ENCODE measurements around the gene ITGB4. TPM values are rescaled to one million over a fixed set of nuclear protein-coding genes. Genes with fewer than 3 reads are reported as not detected.

ITGB4 gene
- total and polyA plus RNA-seq, 2 of the 13 experiments (the other 11 are each of a cell fraction or from before 2014, with no cell fraction given), result 6.9 to 14.5 TPM

- TF ChIP-seq, protein P1, sequence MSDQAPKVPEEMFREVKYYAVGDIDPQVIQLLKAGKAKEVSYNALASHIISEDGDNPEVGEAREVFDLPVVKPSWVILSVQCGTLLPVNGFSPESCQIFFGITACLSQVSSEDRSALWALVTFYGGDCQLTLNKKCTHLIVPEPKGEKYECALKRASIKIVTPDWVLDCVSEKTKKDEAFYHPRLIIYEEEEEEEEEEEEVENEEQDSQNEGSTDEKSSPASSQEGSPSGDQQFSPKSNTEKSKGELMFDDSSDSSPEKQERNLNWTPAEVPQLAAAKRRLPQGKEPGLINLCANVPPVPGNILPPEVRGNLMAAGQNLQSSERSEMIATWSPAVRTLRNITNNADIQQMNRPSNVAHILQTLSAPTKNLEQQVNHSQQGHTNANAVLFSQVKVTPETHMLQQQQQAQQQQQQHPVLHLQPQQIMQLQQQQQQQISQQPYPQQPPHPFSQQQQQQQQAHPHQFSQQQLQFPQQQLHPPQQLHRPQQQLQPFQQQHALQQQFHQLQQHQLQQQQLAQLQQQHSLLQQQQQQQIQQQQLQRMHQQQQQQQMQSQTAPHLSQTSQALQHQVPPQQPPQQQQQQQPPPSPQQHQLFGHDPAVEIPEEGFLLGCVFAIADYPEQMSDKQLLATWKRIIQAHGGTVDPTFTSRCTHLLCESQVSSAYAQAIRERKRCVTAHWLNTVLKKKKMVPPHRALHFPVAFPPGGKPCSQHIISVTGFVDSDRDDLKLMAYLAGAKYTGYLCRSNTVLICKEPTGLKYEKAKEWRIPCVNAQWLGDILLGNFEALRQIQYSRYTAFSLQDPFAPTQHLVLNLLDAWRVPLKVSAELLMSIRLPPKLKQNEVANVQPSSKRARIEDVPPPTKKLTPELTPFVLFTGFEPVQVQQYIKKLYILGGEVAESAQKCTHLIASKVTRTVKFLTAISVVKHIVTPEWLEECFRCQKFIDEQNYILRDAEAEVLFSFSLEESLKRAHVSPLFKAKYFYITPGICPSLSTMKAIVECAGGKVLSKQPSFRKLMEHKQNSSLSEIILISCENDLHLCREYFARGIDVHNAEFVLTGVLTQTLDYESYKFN (CRISPR knock-in tag; conservative IDR thresholded peaks at IDR 0.05), result peak; percentile 74
- TF ChIP-seq, protein P2, sequence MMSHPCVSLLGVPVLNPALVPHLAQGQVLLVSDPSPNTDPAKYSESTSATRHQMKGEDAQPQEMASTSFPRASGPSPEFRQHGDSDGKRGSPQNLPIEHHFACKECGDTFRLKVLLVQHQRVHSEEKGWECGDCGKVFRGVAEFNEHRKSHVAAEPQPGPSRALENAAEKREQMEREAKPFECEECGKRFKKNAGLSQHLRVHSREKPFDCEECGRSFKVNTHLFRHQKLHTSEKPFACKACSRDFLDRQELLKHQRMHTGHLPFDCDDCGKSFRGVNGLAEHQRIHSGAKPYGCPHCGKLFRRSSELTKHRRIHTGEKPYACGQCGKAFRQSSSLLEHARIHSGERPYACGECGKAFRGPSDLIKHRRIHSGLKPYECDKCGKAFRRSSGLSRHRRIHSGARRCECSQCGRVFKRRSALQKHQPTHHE (CRISPR knock-in tag; IDR thresholded peaks at IDR 0.05; ENCODE audit: borderline replicate concordance), result no peak
- TF ChIP-seq ZNF670 (CRISPR knock-in tag; IDR thresholded peaks at IDR 0.05; ENCODE audit: borderline replicate concordance), result 0 out of 2 replicates have a peak, but pooled peaks have one; percentile 65
- no peak for TF ChIP-seq FLYWCH1 (CRISPR knock-in tag; IDR thresholded peaks at IDR 0.05)
- no peak for TF ChIP-seq SNAPC4 (CRISPR knock-in tag; IDR thresholded peaks at IDR 0.05)
- TF ChIP-seq ZNF101 (CRISPR knock-in tag; IDR thresholded peaks at IDR 0.05; ENCODE audit: borderline replicate concordance, low read depth), result 0 out of 2 replicates have a peak, but pooled peaks have one; percentile 60
- TF ChIP-seq NR1H2 (CRISPR knock-in tag; IDR thresholded peaks at IDR 0.05; ENCODE audit: borderline replicate concordance, low read depth), result peak; percentile 94
- peak; percentile 60 for TF ChIP-seq MED1 (CRISPR knock-in tag; IDR thresholded peaks at IDR 0.05)
- TF ChIP-seq MEIS2 (CRISPR knock-in tag; IDR thresholded peaks at IDR 0.05), result no peak; the same call in 1 of the 2 replicates
- peak; percentile 97; the same call in 1 of the 2 replicates for TF ChIP-seq CENPT (CRISPR knock-in tag; IDR thresholded peaks at IDR 0.05; ENCODE audit: low read depth)
- TF ChIP-seq, protein P3, sequence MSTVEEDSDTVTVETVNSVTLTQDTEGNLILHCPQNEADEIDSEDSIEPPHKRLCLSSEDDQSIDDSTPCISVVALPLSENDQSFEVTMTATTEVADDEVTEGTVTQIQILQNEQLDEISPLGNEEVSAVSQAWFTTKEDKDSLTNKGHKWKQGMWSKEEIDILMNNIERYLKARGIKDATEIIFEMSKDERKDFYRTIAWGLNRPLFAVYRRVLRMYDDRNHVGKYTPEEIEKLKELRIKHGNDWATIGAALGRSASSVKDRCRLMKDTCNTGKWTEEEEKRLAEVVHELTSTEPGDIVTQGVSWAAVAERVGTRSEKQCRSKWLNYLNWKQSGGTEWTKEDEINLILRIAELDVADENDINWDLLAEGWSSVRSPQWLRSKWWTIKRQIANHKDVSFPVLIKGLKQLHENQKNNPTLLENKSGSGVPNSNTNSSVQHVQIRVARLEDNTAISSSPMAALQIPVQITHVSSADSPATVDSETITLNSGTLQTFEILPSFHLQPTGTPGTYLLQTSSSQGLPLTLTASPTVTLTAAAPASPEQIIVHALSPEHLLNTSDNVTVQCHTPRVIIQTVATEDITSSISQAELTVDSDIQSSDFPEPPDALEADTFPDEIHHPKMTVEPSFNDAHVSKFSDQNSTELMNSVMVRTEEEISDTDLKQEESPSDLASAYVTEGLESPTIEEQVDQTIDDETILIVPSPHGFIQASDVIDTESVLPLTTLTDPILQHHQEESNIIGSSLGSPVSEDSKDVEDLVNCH (CRISPR knock-in tag; IDR thresholded peaks at IDR 0.05), result 0 out of 2 replicates have a peak, but pooled peaks have one; percentile 47
- TF ChIP-seq, protein P4, sequence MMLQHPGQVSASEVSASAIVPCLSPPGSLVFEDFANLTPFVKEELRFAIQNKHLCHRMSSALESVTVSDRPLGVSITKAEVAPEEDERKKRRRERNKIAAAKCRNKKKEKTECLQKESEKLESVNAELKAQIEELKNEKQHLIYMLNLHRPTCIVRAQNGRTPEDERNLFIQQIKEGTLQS (CRISPR knock-in tag; IDR thresholded peaks at IDR 0.05), result no peak
- no peak for TF ChIP-seq RFX5 (IDR thresholded peaks at IDR 0.05; ENCODE audit: low read depth, low read length)
- 0 out of 2 replicates have a peak, but pooled peaks have one; percentile 64 for TF ChIP-seq ZZZ3 (CRISPR knock-in tag; IDR thresholded peaks at IDR 0.05; ENCODE audit: borderline replicate concordance)
- no peak for TF ChIP-seq ZNF253 (CRISPR knock-in tag; IDR thresholded peaks at IDR 0.05; ENCODE audit: borderline replicate concordance)
These were observed 33.3 kb downstream of the ITGB4 start (continued) for GRCh38 chr17:75754378-75755204.
